ENCODE measurements around the gene PRAMEF14. TPM values are rescaled to one million over a fixed set of nuclear protein-coding genes. Genes with fewer than 3 reads are reported as not detected.

The PRAMEF14 gene
- total RNA-seq, 1 donor from 2014 or later = not detected

Other genes with a start within 250 kb of the PRAMEF14 start
- gene HNRNPCL2, start 230.3 kb downstream of the PRAMEF14 start, total RNA-seq = not detected in 2 replicates
- not detected in 2 replicates for gene PRAMEF26, start 191.1 kb downstream of the PRAMEF14 start, total RNA-seq
- not detected in 2 replicates for gene HNRNPCL4, start 181.5 kb downstream of the PRAMEF14 start, total RNA-seq
- not detected in 2 replicates for gene PRAMEF9, start 175.3 kb downstream of the PRAMEF14 start, total RNA-seq
- not detected in 2 replicates for gene PRAMEF13, start 145.7 kb downstream of the PRAMEF14 start, total RNA-seq
- not detected in 2 replicates for gene PRAMEF18, start 121.0 kb downstream of the PRAMEF14 start, total RNA-seq
- gene PRAMEF5, start 92.9 kb downstream of the PRAMEF14 start, total RNA-seq = not detected in 2 replicates
- gene PRAMEF8, start 62.0 kb downstream of the PRAMEF14 start, total RNA-seq = not detected in 2 replicates
- gene PRAMEF33, start 43.6 kb downstream of the PRAMEF14 start, total RNA-seq = not detected in 2 replicates
- gene PRAMEF15, start 31.6 kb downstream of the PRAMEF14 start, total RNA-seq = not detected in 2 replicates
- gene PRAMEF19, start 24.8 kb upstream of the PRAMEF14 start, total RNA-seq = not detected in 2 replicates
- not detected in 2 replicates for gene PRAMEF17, start 42.5 kb upstream of the PRAMEF14 start, total RNA-seq
- not detected in 2 replicates for gene PRAMEF20, start 63.3 kb upstream of the PRAMEF14 start, total RNA-seq
- not detected in 2 replicates for gene LRRC38, start 166.9 kb upstream of the PRAMEF14 start, total RNA-seq
- 0.87 and 2.4 TPM in 2 replicates for gene PDPN, start 236.7 kb upstream of the PRAMEF14 start, total RNA-seq